ENCODE data around the gene ALDH1L2.

ALDH1L2 gene

GRCh38 chr12:105067511-105068031, 16.7 kb downstream of the ALDH1L2 start:
- DNase-seq (ENCODE audit: low spot score in 2 of 2) (no peak), ATAC-seq (no peak)
- Mint-ChIP-seq H3K9me3 (no peaks in the 10 kb centered on the region), H3K36me3 (no peaks in the 10 kb centered on the region), H3K4me1 (no peaks in the 10 kb centered on the region), H3K27ac (no peak overlapping the region), H3K4me3 (no peak overlapping the region)

GRCh38 chr12:105064564-105065178, 19.6 kb downstream of the ALDH1L2 start:
- H3K9me3 Mint-ChIP-seq = no peaks in the 10 kb centered on the region
- H3K4me3 Mint-ChIP-seq = no peak overlapping the region
- no peaks in the 10 kb centered on the region for H3K36me3 Mint-ChIP-seq
- no peak overlapping the region for H3K27ac Mint-ChIP-seq
- ATAC-seq (peak; percentile 8), DNase-seq (ENCODE audit: low spot score in 2 of 2) (no peak)
- H3K4me1 Mint-ChIP-seq = no peaks in the 10 kb centered on the region

GRCh38 chr12:105060715-105061378, 23.4 kb downstream of the ALDH1L2 start:
- H3K4me1 Mint-ChIP-seq = no peaks in the 10 kb centered on the region
- peaks cover 2% of the 10 kb centered on the region for H3K9me3 Mint-ChIP-seq
- no peak overlapping the region for H3K4me3 Mint-ChIP-seq
- ATAC-seq (no peak), DNase-seq (ENCODE audit: low spot score in 2 of 2) (no peak)
- peaks cover 7% of the 10 kb centered on the region for H3K36me3 Mint-ChIP-seq
- H3K27ac Mint-ChIP-seq = no peak overlapping the region

- H3K9me3 Mint-ChIP-seq = peaks cover 8% of the 10 kb centered on the region
Observed at GRCh38 chr12:105057174-105057573, 27.1 kb downstream of the ALDH1L2 start.

GRCh38 chr12:105053116-105053572, 31.1 kb downstream of the ALDH1L2 start:
- peaks cover 6% of the 10 kb centered on the region for H3K4me1 Mint-ChIP-seq
- ATAC-seq (peak; percentile 82), DNase-seq (ENCODE audit: low spot score in 2 of 2) (peak; percentile 60 to 86)
- no peak overlapping the region for H3K27ac Mint-ChIP-seq
- H3K36me3 Mint-ChIP-seq = peaks cover 7% of the 10 kb centered on the region
- H3K4me3 Mint-ChIP-seq = no peak overlapping the region
- peaks cover 8% of the 10 kb centered on the region for H3K9me3 Mint-ChIP-seq

More at GRCh38 chr12:105057174-105057573, 27.1 kb downstream of the ALDH1L2 start:
- DNase-seq (ENCODE audit: low spot score in 2 of 2) = no peak
- H3K36me3 Mint-ChIP-seq = peaks cover 7% of the 10 kb centered on the region
- peaks cover 6% of the 10 kb centered on the region for H3K4me1 Mint-ChIP-seq
- no peak overlapping the region for H3K27ac Mint-ChIP-seq
- ATAC-seq = peak; percentile 87
- H3K4me3 Mint-ChIP-seq = no peak overlapping the region

- no peak overlapping the region for H3K4me3 Mint-ChIP-seq
- DNase-seq (ENCODE audit: low spot score in 2 of 2) = no peak
Observed at GRCh38 chr12:105051981-105052380, 32.3 kb downstream of the ALDH1L2 start.

GRCh38 chr12:105048315-105048714, 35.9 kb downstream of the ALDH1L2 start:
- no peak for DNase-seq (ENCODE audit: low spot score in 2 of 2)
- peaks cover 6% of the 10 kb centered on the region for H3K4me1 Mint-ChIP-seq
- H3K36me3 Mint-ChIP-seq = no peaks in the 10 kb centered on the region
- no peak overlapping the region for H3K4me3 Mint-ChIP-seq
- ATAC-seq = no peak
- no peaks in the 10 kb centered on the region for H3K9me3 Mint-ChIP-seq
- no peak overlapping the region for H3K27ac Mint-ChIP-seq

More at GRCh38 chr12:105051981-105052380, 32.3 kb downstream of the ALDH1L2 start:
- Mint-ChIP-seq H3K27ac (no peak overlapping the region), H3K4me1 (peaks cover 6% of the 10 kb centered on the region), H3K9me3 (peaks cover 8% of the 10 kb centered on the region), H3K36me3 (peaks cover 3% of the 10 kb centered on the region)
- ATAC-seq = no peak

- Mint-ChIP-seq H3K4me1 (no peaks in the 10 kb centered on the region), H3K9me3 (no peaks in the 10 kb centered on the region), H3K4me3 (no peak overlapping the region), H3K27ac (no peak overlapping the region), H3K36me3 (no peaks in the 10 kb centered on the region)
- DNase-seq (ENCODE audit: low spot score in 2 of 2) (no peak), ATAC-seq (no peak)
Observed at GRCh38 chr12:105047308-105047707, 37.0 kb downstream of the ALDH1L2 start.

GRCh38 chr12:105041186-105041585, 43.1 kb downstream of the ALDH1L2 start:
- no peak for DNase-seq (ENCODE audit: low spot score in 2 of 2)
- H3K4me3 Mint-ChIP-seq = no peak overlapping the region
- no peak for ATAC-seq
- no peaks in the 10 kb centered on the region for H3K36me3 Mint-ChIP-seq
- H3K4me1 Mint-ChIP-seq = peaks cover 16% of the 10 kb centered on the region
- no peaks in the 10 kb centered on the region for H3K9me3 Mint-ChIP-seq
- H3K27ac Mint-ChIP-seq = no peak overlapping the region

GRCh38 chr12:105040476-105040875, 43.8 kb downstream of the ALDH1L2 start:
- H3K4me3 Mint-ChIP-seq = no peak overlapping the region
- H3K27ac Mint-ChIP-seq = no peak overlapping the region
- no peak for DNase-seq (ENCODE audit: low spot score in 2 of 2)
- no peaks in the 10 kb centered on the region for H3K9me3 Mint-ChIP-seq
- no peak for ATAC-seq
- H3K4me1 Mint-ChIP-seq = peaks cover 16% of the 10 kb centered on the region
- no peaks in the 10 kb centered on the region for H3K36me3 Mint-ChIP-seq

GRCh38 chr12:105036937-105037649, 47.2 kb downstream of the ALDH1L2 start:
- peak overlapping the region; percentile 82 for H3K27ac Mint-ChIP-seq

GRCh38 chr12:105033851-105034250, 50.4 kb downstream of the ALDH1L2 start:
- H3K27ac Mint-ChIP-seq = peak overlapping the region; percentile 65

More at GRCh38 chr12:105036937-105037649, 47.2 kb downstream of the ALDH1L2 start:
- H3K36me3 Mint-ChIP-seq = no peaks in the 10 kb centered on the region
- H3K9me3 Mint-ChIP-seq = no peaks in the 10 kb centered on the region
- H3K4me3 Mint-ChIP-seq = peak overlapping the region; percentile 24
- peaks cover 35% of the 10 kb centered on the region for H3K4me1 Mint-ChIP-seq
- DNase-seq (ENCODE audit: low spot score in 2 of 2) = no peak
- ATAC-seq = peak; percentile 47

GRCh38 chr12:105032703-105033357, 51.4 kb downstream of the ALDH1L2 start:
- Mint-ChIP-seq H3K4me1 (peaks cover 42% of the 10 kb centered on the region), H3K9me3 (no peaks in the 10 kb centered on the region), H3K4me3 (no peak overlapping the region), H3K36me3 (no peaks in the 10 kb centered on the region), H3K27ac (no peak overlapping the region)
- no peak for DNase-seq (ENCODE audit: low spot score in 2 of 2)
- ATAC-seq = no peak

More at GRCh38 chr12:105033851-105034250, 50.4 kb downstream of the ALDH1L2 start:
- peak; percentile 84 for ATAC-seq
- Mint-ChIP-seq H3K4me1 (peaks cover 48% of the 10 kb centered on the region), H3K9me3 (no peaks in the 10 kb centered on the region), H3K4me3 (no peak overlapping the region), H3K36me3 (no peaks in the 10 kb centered on the region)
- DNase-seq (ENCODE audit: low spot score in 2 of 2) = no peak

- Mint-ChIP-seq H3K9me3 (no peaks in the 10 kb centered on the region), H3K27ac (peak overlapping the region; percentile 58), H3K36me3 (no peaks in the 10 kb centered on the region), H3K4me1 (peaks cover 32% of the 10 kb centered on the region), H3K4me3 (peak overlapping the region; percentile 2)
- ATAC-seq (peak; percentile 83), DNase-seq (ENCODE audit: low spot score in 2 of 2) (no peak)
Observed at GRCh38 chr12:105030820-105031807, 53.1 kb downstream of the ALDH1L2 start.
